MM.1S (cell line): ENCODE measurements around the gene STX1A.

ENCODE experiments used
- EZH2 ChIP-seq: fragments of 300-600 bp; sonication (generic); optimal IDR thresholded peaks from 2 replicates; pipeline ENCODE3; 2017; ENCODE audit warnings: low read depth, mild to moderate bottlenecking, antibody characterized with exemption, low read length, mixed read lengths
- EZH2phosphoT487 ChIP-seq: fragments of 300-600 bp; sonication (generic); IDR thresholded peaks from 2 replicates; pipeline ENCODE4 v1.6.1; 2018; ENCODE audit warnings: antibody characterized with exemption, low read length
- TF ChIP-seq, protein P1 (sequence below): fragments of 300-600 bp; sonication (generic); IDR thresholded peaks from 2 replicates; pipeline ENCODE4 v1.5.1; 2016; ENCODE audit warnings: antibody characterized with exemption, low read length, mixed read lengths

DNA sequence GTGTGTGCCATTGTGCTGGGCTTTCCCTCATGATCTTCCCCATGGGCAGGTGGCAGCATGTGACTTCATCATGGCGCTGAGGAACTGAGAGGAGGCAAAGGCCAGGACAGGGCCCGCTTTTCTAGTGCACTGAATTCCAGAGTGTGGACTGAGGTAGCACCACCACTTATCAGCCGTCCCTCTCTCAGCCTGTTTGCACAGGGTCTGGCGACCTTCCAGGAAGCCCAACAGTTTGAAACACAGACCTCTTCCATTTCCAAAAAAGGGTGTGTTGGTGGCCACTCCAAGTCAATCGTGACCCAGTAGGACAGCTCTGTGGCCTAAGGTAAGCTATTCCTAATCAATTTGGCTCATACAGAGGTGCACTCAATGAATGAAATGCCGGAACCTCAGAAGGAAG lies 40.6 kb downstream of the STX1A start:
- TF ChIP-seq, protein P1, sequence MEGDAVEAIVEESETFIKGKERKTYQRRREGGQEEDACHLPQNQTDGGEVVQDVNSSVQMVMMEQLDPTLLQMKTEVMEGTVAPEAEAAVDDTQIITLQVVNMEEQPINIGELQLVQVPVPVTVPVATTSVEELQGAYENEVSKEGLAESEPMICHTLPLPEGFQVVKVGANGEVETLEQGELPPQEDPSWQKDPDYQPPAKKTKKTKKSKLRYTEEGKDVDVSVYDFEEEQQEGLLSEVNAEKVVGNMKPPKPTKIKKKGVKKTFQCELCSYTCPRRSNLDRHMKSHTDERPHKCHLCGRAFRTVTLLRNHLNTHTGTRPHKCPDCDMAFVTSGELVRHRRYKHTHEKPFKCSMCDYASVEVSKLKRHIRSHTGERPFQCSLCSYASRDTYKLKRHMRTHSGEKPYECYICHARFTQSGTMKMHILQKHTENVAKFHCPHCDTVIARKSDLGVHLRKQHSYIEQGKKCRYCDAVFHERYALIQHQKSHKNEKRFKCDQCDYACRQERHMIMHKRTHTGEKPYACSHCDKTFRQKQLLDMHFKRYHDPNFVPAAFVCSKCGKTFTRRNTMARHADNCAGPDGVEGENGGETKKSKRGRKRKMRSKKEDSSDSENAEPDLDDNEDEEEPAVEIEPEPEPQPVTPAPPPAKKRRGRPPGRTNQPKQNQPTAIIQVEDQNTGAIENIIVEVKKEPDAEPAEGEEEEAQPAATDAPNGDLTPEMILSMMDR = no peak
- TF ChIP-seq EZH2phosphoT487 (no peak), EZH2 (no peak)
